ENCODE data around the gene NMNAT1.
"Not testable (repeated sequence)": the region's sequence is repeated elsewhere in the genome, so short reads cannot be mapped to it uniquely, and the experiment has no call there.

The NMNAT1 gene

DNA sequence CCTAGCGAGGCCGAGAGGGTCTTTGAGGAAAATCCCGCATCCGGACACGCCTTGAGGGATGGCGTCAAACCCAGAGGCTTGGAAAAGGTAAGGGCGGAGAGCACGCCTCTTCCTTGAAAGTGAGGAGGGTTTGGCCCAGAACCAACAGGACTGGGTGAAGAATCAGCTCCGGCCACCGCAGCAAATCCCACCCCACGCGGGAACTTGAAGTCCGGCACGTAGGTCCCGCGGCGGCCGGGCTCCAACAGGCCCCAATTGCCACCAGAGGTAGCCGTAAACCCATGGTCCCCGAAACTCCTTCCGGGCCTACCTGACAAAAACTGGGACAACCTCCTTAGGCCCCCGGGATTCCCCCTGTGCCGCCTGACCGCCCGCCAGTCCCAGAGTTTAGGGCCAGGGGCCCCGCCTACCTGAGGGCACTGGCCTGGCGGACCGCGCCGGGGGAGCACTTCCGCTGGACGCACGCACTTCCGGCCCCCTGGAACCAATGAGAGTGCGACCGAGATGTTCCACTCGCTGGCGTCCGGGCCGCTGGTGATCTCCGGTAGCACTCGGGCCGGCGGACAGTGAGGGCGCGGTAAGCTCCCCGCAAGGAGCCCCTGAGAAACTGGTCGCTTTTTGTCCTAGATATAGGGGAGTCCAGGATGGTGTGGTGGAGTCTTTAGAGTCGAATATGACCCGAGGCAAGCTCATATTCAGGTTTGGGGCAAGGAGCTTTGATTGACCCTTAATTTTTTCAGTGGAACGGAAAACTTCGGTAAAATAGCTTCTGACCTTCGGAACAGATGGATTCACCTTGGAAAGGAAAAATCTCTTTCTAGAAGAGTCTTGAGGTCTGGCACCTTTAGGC is at the start of gene NMNAT1, which contains the start of gene LZIC:
Gene NMNAT1 (plus strand): TSS at position 537 of the 850 bp plus-strand sequence. CDS start 28,599 bp downstream, outside the sequence.
Gene LZIC (minus strand): TSS at position 453 of the 850 bp plus-strand sequence. CDS start 6,772 bp downstream, outside the sequence.
- peak; percentile 89 for FAIRE-seq
- DNase-seq (ENCODE audit: insufficient read length, low spot score), result peak; percentile 74

GRCh38 chr1:9894115-9894514 is 49.2 kb upstream of the NMNAT1 start:
- no peak for FAIRE-seq
- no peak for DNase-seq (ENCODE audit: insufficient read length, low spot score)

- FAIRE-seq (no peak), DNase-seq (ENCODE audit: insufficient read length, low spot score) (no peak)
These were observed 42.9 kb upstream of the NMNAT1 start for GRCh38 chr1:9900142-9901043.

DNA sequence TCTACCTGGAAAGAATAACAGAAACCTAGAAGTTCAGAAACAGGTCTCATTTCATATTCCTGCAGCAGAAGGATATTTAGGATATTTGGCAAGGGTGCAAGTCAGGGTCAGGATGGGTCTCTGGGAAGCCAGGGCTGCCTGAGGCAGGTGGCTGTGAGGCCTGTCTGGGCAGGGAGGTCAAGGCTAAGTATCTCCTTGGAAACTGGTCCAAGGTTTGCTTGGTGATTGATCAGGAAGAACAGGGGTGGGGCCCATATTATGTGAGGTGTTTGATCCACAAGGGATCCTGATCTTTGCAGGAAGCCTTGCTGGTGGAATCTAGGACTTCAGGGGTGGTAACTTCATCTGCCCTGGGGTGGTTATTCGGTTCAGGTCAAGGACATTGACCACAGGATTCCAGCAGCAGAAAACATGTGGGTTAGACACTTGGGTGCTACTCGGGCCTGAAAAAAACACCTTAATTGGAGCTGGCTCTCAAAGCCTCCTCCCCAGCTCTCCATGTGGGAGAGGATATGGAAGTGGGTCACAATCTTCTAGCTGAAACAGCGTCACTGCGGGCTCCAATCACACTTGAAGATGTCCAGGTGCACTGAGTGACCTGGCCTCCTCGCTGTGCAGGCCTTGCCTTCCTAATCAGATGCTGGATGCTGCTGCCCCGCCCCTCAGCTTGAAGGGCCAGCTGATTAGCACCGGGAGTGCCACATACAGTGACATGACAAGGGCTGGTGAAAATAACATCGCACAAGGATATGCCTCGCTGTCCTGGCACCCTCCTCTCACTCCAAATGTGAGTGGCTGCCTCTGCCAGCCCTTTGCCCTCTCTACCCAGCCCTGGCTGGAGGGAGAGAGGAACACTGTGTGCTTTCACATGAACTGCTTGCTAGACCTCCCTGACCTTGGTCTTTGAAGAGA is 41.9 kb upstream of the NMNAT1 start:
- FAIRE-seq (no peak), DNase-seq (ENCODE audit: insufficient read length, low spot score) (no peak)

DNA sequence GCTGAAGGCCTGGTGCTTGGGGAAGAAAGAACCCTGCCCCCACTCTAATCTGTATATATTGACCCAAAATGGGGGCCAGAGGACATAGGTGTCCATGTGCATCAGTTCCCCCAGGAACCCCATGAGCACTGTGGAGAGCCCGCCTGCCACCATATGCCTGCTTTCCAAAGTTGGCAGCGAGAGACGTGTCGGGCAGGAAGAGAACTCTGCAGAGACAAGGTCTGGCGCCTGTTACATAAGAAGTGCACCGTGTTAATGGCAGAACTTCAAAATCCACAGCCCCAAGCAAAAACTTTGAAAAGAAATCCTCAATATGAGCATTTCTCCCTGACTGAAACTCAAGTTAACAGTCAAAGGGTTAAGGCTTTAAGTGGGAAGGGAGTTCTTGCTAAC is 41.2 kb upstream of the NMNAT1 start:
- FAIRE-seq (no peak), DNase-seq (ENCODE audit: insufficient read length, low spot score) (no peak)

DNA sequence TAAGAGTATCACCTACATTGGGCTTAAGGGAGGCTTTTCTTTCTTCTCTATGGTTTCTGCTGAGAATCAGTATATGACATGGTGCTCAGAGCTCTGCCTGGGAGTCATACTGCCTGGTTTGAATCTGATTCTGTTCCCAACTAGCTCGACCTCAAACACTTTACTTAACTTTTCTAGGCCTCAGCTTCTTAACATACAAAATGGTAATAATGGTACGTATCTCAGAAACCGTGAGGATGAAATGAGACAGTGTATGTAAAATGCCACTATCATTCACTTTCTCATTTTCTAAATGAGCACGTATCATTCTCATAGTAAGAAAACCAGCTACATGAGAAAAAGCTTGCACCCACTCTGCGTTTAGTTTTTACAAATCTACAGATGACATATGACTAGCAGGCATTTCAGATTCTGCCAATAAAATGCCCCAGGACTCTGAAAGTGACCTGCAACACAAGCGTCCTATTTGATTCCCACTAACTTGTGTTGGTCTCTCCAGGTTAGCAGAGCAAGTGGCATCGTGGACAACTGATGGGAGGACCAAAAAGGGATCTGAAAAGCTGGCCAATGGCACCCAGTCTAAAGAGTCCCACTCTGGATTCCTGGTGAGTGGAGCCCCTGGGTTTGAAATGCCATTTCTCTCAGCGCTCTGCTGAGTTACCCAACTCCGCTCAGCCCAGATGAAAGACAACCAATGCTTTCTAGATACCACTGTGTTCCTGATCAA is 39.3 kb upstream of the NMNAT1 start:
- no peak for FAIRE-seq
- no peak for DNase-seq (ENCODE audit: insufficient read length, low spot score)

DNA sequence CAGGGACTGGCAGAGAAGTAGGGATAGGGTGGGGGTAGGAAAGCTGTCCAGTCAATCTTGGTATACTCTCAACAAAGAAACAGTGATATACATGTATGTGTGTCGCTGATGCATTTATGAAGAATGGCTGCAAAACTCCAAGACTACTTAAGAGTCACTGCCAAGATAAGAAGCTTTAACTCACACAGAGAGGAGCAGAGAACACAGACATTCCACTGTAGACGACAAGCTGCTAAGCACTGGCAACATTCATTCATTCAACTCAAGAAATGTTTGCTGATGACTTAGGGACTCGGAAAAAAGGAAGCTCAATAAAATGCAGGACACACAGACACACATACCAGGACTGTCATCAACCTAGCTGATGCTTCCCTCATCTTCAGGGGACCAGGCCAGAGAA is 38.7 kb upstream of the NMNAT1 start:
- DNase-seq (ENCODE audit: insufficient read length, low spot score), result no peak
- no peak for FAIRE-seq

- DNase-seq (ENCODE audit: insufficient read length, low spot score), result no peak
- FAIRE-seq, result no peak
These were observed 38.3 kb upstream of the NMNAT1 start for GRCh38 chr1:9905010-9905409.

- no peak for FAIRE-seq
- no peak for DNase-seq (ENCODE audit: insufficient read length, low spot score)
These were observed 36.8 kb upstream of the NMNAT1 start for GRCh38 chr1:9906466-9906865.

GRCh38 chr1:9907441-9907840 is 35.8 kb upstream of the NMNAT1 start:
- no peak for DNase-seq (ENCODE audit: insufficient read length, low spot score)
- FAIRE-seq, result no peak

DNA sequence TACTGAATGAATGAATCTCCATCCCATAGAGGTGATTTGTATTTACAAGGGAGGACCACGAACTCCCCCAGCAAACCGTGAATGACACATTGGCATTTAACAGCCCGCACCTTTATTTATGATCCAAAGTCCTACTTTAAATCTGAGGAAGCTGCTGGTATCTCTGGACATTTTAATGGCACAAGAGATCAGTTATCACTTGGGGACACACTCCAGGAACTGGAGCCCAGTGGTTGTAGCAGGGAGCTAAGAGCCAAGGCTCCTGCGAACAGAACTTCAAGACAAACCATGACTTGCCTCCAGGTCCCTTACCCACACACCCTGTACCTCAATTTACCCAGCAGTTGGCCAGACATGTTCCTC is 34.4 kb upstream of the NMNAT1 start:
- DNase-seq (ENCODE audit: insufficient read length, low spot score), result no peak
- no peak for FAIRE-seq

DNA sequence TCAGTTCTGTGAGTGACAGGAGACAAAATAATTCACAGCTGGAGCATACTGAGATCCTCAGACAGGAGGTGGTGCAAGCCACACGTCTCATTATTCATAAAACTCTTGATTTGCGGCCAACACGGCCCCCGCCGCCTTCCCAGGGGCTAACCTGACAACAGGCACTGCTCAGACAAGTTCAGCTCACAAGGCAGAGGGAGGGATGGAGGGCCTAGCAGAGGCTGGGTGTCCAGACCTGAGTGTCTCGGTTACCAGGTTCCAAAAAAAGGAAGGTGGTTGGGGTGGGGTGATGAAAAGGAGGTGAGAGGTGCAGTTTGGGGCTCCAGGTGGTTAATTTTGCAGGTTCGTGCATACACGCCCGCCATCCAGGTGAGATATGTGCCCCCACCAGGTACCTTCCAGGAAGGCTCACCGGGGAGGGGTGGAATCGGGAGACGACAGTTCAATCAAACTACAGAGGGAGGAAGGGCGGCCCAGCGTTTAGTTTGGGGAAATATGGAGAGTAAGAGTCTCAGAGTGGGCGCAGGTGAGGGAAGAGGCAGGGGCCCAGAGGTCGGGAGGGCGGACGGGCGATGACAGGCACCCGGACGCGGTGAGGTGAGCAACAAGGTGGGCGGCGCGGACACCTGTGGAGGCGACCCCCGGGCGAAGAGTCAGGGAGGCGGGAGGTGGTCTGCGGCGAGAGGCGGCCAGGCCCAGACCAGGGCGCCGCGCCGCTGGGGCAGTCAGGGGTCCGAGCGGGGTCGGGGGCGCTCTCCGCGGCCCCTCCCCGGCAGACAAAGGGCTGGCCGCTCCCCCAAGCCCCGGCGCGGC is 33.8 kb upstream of the NMNAT1 start:
- FAIRE-seq, result peak; percentile 18
- DNase-seq (ENCODE audit: insufficient read length, low spot score), result no peak

- DNase-seq (ENCODE audit: insufficient read length, low spot score) (peak; percentile 97), FAIRE-seq (no peak)
These were observed 33.2 kb upstream of the NMNAT1 start, which contains the start of gene CTNNBIP1 for GRCh38 chr1:9910076-9910422. TSS of gene CTNNBIP1 (minus strand) at chr1:9910269. CDS start at chr1:9872064, 38,205 bp downstream.

DNA sequence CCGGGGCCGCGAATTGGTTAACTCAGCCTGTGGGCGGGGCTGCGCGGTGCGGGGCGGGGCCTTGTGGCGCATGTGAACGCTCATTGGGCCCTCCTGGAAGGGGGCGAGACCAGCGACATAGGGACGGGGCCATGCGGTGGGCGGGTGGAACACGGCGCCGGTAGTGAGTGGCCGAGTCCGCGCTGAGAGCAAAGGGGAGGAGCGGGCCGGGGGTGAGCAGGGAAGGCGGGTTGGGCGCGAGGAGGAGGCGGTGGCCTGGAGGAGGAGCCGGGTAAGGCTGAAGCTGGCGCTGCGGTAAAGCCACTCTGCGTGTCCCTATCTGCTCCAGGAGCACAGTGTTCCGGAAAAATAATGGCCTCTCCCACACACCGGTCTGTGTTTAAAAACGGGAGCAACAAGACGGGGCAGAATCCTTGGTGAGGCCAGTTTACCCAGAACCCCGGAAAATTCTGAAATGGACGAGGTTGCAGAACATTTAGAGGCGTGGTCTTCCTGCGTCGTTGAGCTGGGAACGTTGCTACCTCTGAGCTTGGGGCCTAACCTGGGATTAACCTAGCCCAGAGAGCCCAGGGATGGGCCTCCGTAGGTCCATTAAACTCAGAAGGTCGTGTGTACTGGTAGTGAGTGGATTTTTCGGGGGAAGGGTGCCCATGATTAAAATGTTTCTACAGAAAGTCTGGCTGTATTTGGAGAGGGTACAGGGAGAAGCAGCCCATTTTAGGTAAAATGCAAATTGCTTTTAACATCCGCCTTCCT is 32.7 kb upstream of the NMNAT1 start:
- FAIRE-seq, result peak; percentile 97

GRCh38 chr1:9912264-9912936 is 30.9 kb upstream of the NMNAT1 start:
- no peak for DNase-seq (ENCODE audit: insufficient read length, low spot score)
- FAIRE-seq, result no peak

More for the DNA sequence above, 32.7 kb upstream of the NMNAT1 start:
- DNase-seq (ENCODE audit: insufficient read length, low spot score), result peak; percentile 97

- FAIRE-seq, result no peak
- no peak for DNase-seq (ENCODE audit: insufficient read length, low spot score)
These were observed 28.7 kb upstream of the NMNAT1 start for GRCh38 chr1:9914610-9914937.

- no peak for DNase-seq (ENCODE audit: insufficient read length, low spot score)
- no peak for FAIRE-seq
These were observed 26.8 kb upstream of the NMNAT1 start for GRCh38 chr1:9916452-9916851.

- FAIRE-seq; DNase-seq (ENCODE audit: insufficient read length, low spot score): not testable (repeated sequence)
These were observed 25.8 kb upstream of the NMNAT1 start for GRCh38 chr1:9917495-9917894.

All from GM19239 (cell line).